Loucy (cell line): ENCODE data around the gene ZBTB21.

ENCODE experiments used
- H2AFZ ChIP-seq: fragments of 200-600 bp; sonication (generic); 2 replicates; pipeline ENCODE4 v1.6.0; 2016; ENCODE audit warnings: antibody characterized with exemption, mild to moderate bottlenecking, low read length, moderate library complexity
- H3F3A ChIP-seq: fragments of 200-600 bp; 2 replicates; pipeline ENCODE4 v1.6.0; 2016; ENCODE audit warnings: antibody characterized with exemption, low read depth, mild to moderate bottlenecking
- H3K27me3 ChIP-seq: fragments of 200-600 bp; sonication (generic); 2 replicates; pipeline ENCODE4 v1.6.1; 2014; ENCODE audit warnings: low read length, mild to moderate bottlenecking; ENCODE audit not compliant: insufficient read depth, poor library complexity, severe bottlenecking
- H3K36me3 ChIP-seq: fragments of 200-600 bp; sonication (generic); 2 replicates; pipeline ENCODE4 v1.6.1; 2016; ENCODE audit warnings: low read length; ENCODE audit not compliant: insufficient read depth
- H3K4me1 ChIP-seq: fragments of 200-600 bp; sonication (generic); 2 replicates; pipeline ENCODE4 v1.5.1; 2014; ENCODE audit warnings: low read length, mild to moderate bottlenecking; ENCODE audit not compliant: insufficient read depth, poor library complexity, severe bottlenecking
- H3K4me2 ChIP-seq: fragments of 200-600 bp; sonication (generic); 2 replicates; pipeline ENCODE4 v1.6.0; 2014; ENCODE audit warnings: antibody characterized with exemption, low read length, low read depth, mild to moderate bottlenecking; ENCODE audit not compliant: poor library complexity, severe bottlenecking
- H3K4me3 ChIP-seq: fragments of 200-600 bp; sonication (generic); 2 replicates; pipeline ENCODE4 v1.5.1; 2014; ENCODE audit warnings: low read length, mild to moderate bottlenecking, mixed read lengths; ENCODE audit not compliant: poor library complexity, severe bottlenecking
- H3K79me2 ChIP-seq: fragments of 200-600 bp; sonication (generic); 2 replicates; pipeline ENCODE4 v1.6.1; 2014; ENCODE audit warnings: low read length; ENCODE audit not compliant: insufficient read depth
- H3K9ac ChIP-seq: fragments of 200-600 bp; sonication (generic); 2 replicates; pipeline ENCODE4 v1.6.0; 2014; ENCODE audit warnings: mild to moderate bottlenecking, low read depth, low read length, moderate library complexity; ENCODE audit not compliant: poor library complexity, severe bottlenecking
- H3K9me2 ChIP-seq: fragments of 200-600 bp; sonication (generic); replicated peaks from 2 replicates; pipeline ENCODE4 v1.6.1; 2016; ENCODE audit warnings: low read depth, low read length, mixed read lengths
- H3K9me3 ChIP-seq: fragments of 200-600 bp; sonication (generic); 2 replicates; pipeline ENCODE4 v1.6.1; 2014; ENCODE audit warnings: mild to moderate bottlenecking, antibody characterized with exemption, low read length, low read depth; ENCODE audit not compliant: insufficient read depth
- H4K20me1 ChIP-seq: fragments of 200-600 bp; sonication (generic); 2 replicates; pipeline ENCODE4 v1.6.0; 2014; ENCODE audit warnings: antibody characterized with exemption, low read length, mild to moderate bottlenecking; ENCODE audit not compliant: insufficient read depth, poor library complexity, severe bottlenecking
- EZH2phosphoT487 ChIP-seq: fragments of 200-600 bp; IDR thresholded peaks from 2 replicates; pipeline ENCODE4 v1.6.1; 2018; ENCODE audit warnings: antibody characterized with exemption, mild to moderate bottlenecking, moderate library complexity, borderline replicate concordance
- TF ChIP-seq, protein P1 (sequence below): fragments of 200-600 bp; sonication (generic); conservative IDR thresholded peaks from 2 replicates; pipeline ENCODE4 v1.5.1; 2014; ENCODE audit warnings: mild to moderate bottlenecking, antibody characterized with exemption, low read length

The ZBTB21 gene

DNA sequence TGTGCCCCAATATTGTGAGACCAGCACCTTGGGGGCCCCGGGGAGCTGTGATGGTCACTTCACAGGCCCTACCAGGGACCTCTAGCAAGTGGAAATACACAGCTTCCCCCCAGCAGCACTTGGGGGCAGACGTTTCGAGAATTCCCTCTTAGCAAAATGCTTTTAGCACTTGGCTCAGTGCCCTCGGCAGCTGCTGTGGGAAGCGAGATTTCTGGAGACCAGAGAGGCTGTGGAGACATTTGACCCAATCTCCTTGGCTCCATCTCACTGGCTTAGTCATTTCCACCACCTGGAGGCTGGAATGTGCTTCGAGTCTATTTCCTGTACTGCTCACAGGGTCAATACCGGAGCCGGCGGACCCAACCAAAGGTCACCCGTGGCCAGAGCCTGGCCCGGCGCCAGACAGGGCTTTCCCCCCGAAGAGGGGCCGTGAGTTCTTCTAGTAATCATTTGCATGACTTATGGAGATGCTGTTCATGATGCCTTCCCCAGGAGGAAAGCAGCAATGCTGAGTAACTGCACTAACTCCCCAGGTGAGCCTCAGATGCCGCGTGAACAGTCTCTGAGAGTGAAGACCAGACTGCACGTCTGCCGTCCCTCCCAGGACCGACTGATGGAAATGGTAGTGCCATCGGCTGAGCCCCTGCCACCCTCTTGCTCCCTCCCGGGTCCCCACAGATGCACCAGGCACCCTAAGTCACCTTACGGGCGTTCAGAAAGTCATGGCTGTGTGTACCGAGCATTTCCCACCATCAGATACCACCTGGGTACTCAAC, 52.0 kb downstream of the ZBTB21 start:
- Histone ChIP-seq H3K9ac (peak overlapping the region; percentile 52), H3K4me2 (peak overlapping the region; percentile 72)

GRCh38 chr21:41956926-41957729, 53.0 kb downstream of the ZBTB21 start:
- no peak for TF ChIP-seq EZH2phosphoT487
- TF ChIP-seq, protein P1, sequence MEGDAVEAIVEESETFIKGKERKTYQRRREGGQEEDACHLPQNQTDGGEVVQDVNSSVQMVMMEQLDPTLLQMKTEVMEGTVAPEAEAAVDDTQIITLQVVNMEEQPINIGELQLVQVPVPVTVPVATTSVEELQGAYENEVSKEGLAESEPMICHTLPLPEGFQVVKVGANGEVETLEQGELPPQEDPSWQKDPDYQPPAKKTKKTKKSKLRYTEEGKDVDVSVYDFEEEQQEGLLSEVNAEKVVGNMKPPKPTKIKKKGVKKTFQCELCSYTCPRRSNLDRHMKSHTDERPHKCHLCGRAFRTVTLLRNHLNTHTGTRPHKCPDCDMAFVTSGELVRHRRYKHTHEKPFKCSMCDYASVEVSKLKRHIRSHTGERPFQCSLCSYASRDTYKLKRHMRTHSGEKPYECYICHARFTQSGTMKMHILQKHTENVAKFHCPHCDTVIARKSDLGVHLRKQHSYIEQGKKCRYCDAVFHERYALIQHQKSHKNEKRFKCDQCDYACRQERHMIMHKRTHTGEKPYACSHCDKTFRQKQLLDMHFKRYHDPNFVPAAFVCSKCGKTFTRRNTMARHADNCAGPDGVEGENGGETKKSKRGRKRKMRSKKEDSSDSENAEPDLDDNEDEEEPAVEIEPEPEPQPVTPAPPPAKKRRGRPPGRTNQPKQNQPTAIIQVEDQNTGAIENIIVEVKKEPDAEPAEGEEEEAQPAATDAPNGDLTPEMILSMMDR, result no peak
- H3K27me3 ChIP-seq, result no peaks in the 10 kb centered on the region
- H3K79me2 ChIP-seq, result no peaks in the 10 kb centered on the region
- peaks cover 14% of the 10 kb centered on the region; the same call in 1 of the 2 replicates for H3F3A ChIP-seq
- H3K9me2 ChIP-seq, result no peaks in the 10 kb centered on the region
- peaks cover 43% of the 10 kb centered on the region for H3K4me1 ChIP-seq
- H2AFZ ChIP-seq, result peak overlapping the region; percentile 36; the same call in 1 of the 2 replicates
- peak overlapping the region; percentile 72 for H3K4me2 ChIP-seq
- peak overlapping the region; percentile 52 for H3K9ac ChIP-seq
- H3K4me3 ChIP-seq, result peak overlapping the region; percentile 31
- no peaks in the 10 kb centered on the region for H3K36me3 ChIP-seq
- H3K9me3 ChIP-seq, result no peaks in the 10 kb centered on the region
- no peaks in the 10 kb centered on the region for H4K20me1 ChIP-seq

More for the DNA sequence above, 52.0 kb downstream of the ZBTB21 start:
- Histone ChIP-seq H3K9me2 (no peaks in the 10 kb centered on the region), H3K9me3 (no peaks in the 10 kb centered on the region), H3K79me2 (no peaks in the 10 kb centered on the region), H3K4me3 (no peak overlapping the region), H3K36me3 (no peaks in the 10 kb centered on the region), H3K4me1 (peaks cover 49% of the 10 kb centered on the region), H4K20me1 (no peaks in the 10 kb centered on the region), H3F3A (peaks cover 14% of the 10 kb centered on the region; the same call in 1 of the 2 replicates), H3K27me3 (no peaks in the 10 kb centered on the region), H2AFZ (no peak overlapping the region)
- no peak for TF ChIP-seq EZH2phosphoT487
- TF ChIP-seq, protein P1, result no peak

- H3K4me3 ChIP-seq, result no peak overlapping the region
- peaks cover 14% of the 10 kb centered on the region; the same call in 1 of the 2 replicates for H3F3A ChIP-seq
- TF ChIP-seq, protein P1, result no peak
- TF ChIP-seq EZH2phosphoT487, result no peak
- no peaks in the 10 kb centered on the region for H3K79me2 ChIP-seq
- H3K9ac ChIP-seq, result no peak overlapping the region
- no peaks in the 10 kb centered on the region for H3K9me3 ChIP-seq
- H3K4me2 ChIP-seq, result no peak overlapping the region
- no peaks in the 10 kb centered on the region for H3K36me3 ChIP-seq
- no peaks in the 10 kb centered on the region for H4K20me1 ChIP-seq
- H2AFZ ChIP-seq, result no peak overlapping the region
- H3K9me2 ChIP-seq, result no peaks in the 10 kb centered on the region
- peaks cover 27% of the 10 kb centered on the region for H3K4me1 ChIP-seq
- H3K27me3 ChIP-seq, result no peaks in the 10 kb centered on the region
Observed at GRCh38 chr21:41955516-41955915, 54.6 kb downstream of the ZBTB21 start.
